Hepatic stellate cell (primary cell): ENCODE data around the gene WDR90.
A peak's percentile ranks its signal among the peaks of the same experiment; 100 is the strongest.

Experiments
- DNase-seq: peaks from one replicate; pipeline ENCODE4 v3.0.0; 2011; ENCODE audit warnings: low spot score

The WDR90 gene

GRCh38 chr16:708959-709358 is 59.8 kb downstream of the WDR90 start:
- DNase-seq: no peak

- DNase-seq: peak; percentile 99
Measured at GRCh38 chr16:709566-710499, 60.7 kb downstream of the WDR90 start.

GRCh38 chr16:710500-711075 is 61.4 kb downstream of the WDR90 start:
- no peak for DNase-seq

GRCh38 chr16:711084-711483 is 61.9 kb downstream of the WDR90 start:
- DNase-seq: no peak

- DNase-seq: peak; percentile 91
Measured at GRCh38 chr16:711548-712320, 62.6 kb downstream of the WDR90 start.

GRCh38 chr16:712740-713250 is 63.6 kb downstream of the WDR90 start:
- peak; percentile 96 for DNase-seq

GRCh38 chr16:714079-714478 is 64.9 kb downstream of the WDR90 start:
- no peak for DNase-seq

GRCh38 chr16:714558-715476 is 65.7 kb downstream of the WDR90 start, which contains the start of gene METRN:
METRN (plus strand) TSS chr16:715118; CDS start chr16:715290, 172 bp downstream.
- peak; percentile 96 for DNase-seq

- no peak for DNase-seq
Measured at GRCh38 chr16:715477-716199, 66.5 kb downstream of the WDR90 start.

GRCh38 chr16:716200-716568 is 67.0 kb downstream of the WDR90 start:
- no peak for DNase-seq

GRCh38 chr16:716768-717325 is 67.7 kb downstream of the WDR90 start:
- no peak for DNase-seq
